GM19193 (cell line): Measurements from ENCODE around the gene ADGRG4.

Source experiments
- POLR2A ChIP-seq: IDR thresholded peaks from 4 replicates; pipeline ENCODE4 v1.6.1; 2011; ENCODE audit not compliant: insufficient read depth, insufficient read length; ENCODE audit errors: extremely low read depth

The ADGRG4 gene

DNA sequence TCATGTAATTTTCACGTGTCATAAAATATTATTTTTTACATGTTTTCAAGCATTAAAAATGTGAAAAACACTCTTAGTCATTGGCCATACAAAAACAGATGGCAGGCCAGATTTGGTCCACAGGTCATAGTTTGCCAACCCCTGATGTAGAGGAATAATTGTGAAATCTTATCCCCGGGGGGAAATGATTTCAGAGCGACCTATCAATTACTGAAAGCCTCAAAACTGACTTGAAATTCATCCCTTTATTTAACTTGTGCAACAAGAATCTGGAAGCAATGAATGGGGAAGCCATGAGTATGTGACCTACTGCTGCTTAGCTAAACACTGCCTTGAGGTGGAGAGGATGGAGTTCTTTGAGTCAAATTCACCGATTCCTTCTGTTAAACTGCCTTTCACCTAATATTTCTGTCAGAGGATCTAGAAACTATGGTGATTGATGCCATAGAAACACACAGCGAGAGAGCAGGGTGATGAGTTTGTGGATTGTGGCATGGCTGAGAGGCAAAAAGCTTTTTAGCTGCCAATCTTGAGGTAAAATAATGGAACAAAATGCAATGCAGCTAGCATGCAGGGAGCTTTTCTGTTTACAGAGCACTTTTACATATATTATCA is 156.6 kb downstream of the ADGRG4 start:
- TF ChIP-seq POLR2A = no peak

DNA sequence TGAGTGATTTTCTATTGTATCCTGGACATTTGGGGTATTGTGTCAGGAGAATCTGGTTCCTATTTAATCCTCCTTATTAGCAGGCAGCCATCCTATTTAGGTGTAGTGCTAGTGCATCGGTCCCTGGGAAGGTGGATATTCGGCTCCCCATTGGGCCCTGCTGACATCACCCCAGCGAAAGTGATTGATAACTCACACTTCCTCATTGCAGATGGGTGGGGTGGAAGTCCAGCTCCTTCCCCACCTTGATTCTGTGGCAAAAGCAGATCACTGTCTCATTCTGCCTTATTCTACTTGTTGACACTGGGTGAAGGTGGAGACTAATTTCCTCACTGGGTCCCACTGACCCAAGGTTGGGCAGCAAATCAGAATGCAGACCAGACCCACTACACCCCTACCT is 163.8 kb downstream of the ADGRG4 start:
- no peak for TF ChIP-seq POLR2A
